ENCODE measurements around the gene PPM1J. TPM values are rescaled to one million over a fixed set of nuclear protein-coding genes. Genes with fewer than 3 reads are reported as not detected.

The PPM1J gene
- total and polyA plus RNA-seq, 9 of the 15 experiments (the other 6 are each of a cell fraction or from before 2014, with no cell fraction given) = 0.25 to 10.5 (median 4.2) TPM

- WGBS (ENCODE audit: insufficient coverage, low coverage, missing lambda C conversion rate) = 39% methylated on average over 7 of the region's 7 CpGs
- intact Hi-C loops (cut with micrococcal nuclease) = loop anchor here (10.0 kb wide), 1 partner anchor 434 kb away; no protein-coding TSS in a partner anchor
- in situ Hi-C loops (cut with MboI) = no loop called here
- peaks cover 24 to 39% of the 10 kb centered on the region in 2 experiments; a peak in 4 of 5 replicates for H3K4me1 ChIP-seq (replicated peaks in 1 of 2; ENCODE audit: control insufficient read depth in 2 of 2, insufficient read depth in 2 of 2, low read length in 2 of 2)
- no TSS peak for BruUV-seq (replicated peaks)
- H3K27me3 ChIP-seq (ENCODE audit: control insufficient read depth in 2 of 2, insufficient read depth in 2 of 2, low read length in 2 of 2) = no peaks in the 10 kb centered on the region
- H3K4me2 ChIP-seq (ENCODE audit: insufficient read depth, low read length) = no peak overlapping the region
- no peaks in the 10 kb centered on the region for H3K36me3 ChIP-seq (ENCODE audit: control insufficient read depth, insufficient read depth, low read length)
- POLR2A ChIA-PET = interaction anchor here (0.6 to 0.9 kb wide), 3 partner anchors 11 to 1326 kb away, joined by 3 read pairs; no protein-coding TSS in a partner anchor
- H3K9me1 ChIP-seq (ENCODE audit: control insufficient read depth, insufficient read depth, low read length) = no peaks in the 10 kb centered on the region
- CTCF ChIA-PET (ENCODE audit: low intra/inter-chr PET ratio) = no interaction called here
- no peak overlapping the region for H3K27ac ChIP-seq (ENCODE audit: extremely low read depth, low read depth, low read length)
- FAIRE-seq (no peak), ATAC-seq (no peak), DNase-seq (ENCODE audit: extremely low read depth in 1 of 4, low spot score in 3 of 4) (no peak)
- H2AFZ ChIP-seq (ENCODE audit: low read depth, low read length) = no peak overlapping the region
- no peaks in the 10 kb centered on the region for H3K9me3 ChIP-seq (replicated peaks; ENCODE audit: control insufficient read depth, insufficient read depth, low read depth, low read length)
- peak overlapping the region in 1 of 2 experiments; percentile 24; a peak in 1 of 4 replicates for H3K9ac ChIP-seq (ENCODE audit: insufficient read depth in 1 of 2, low read depth in 2 of 2, low read length in 2 of 2)
- TF ChIP-seq NR2F6 (CRISPR knock-in tag; IDR thresholded peaks at IDR 0.05) = no peak
- no peak for TF ChIP-seq MAFG (tag; conservative IDR thresholded peaks at IDR 0.05)
- TF ChIP-seq, protein P1, sequence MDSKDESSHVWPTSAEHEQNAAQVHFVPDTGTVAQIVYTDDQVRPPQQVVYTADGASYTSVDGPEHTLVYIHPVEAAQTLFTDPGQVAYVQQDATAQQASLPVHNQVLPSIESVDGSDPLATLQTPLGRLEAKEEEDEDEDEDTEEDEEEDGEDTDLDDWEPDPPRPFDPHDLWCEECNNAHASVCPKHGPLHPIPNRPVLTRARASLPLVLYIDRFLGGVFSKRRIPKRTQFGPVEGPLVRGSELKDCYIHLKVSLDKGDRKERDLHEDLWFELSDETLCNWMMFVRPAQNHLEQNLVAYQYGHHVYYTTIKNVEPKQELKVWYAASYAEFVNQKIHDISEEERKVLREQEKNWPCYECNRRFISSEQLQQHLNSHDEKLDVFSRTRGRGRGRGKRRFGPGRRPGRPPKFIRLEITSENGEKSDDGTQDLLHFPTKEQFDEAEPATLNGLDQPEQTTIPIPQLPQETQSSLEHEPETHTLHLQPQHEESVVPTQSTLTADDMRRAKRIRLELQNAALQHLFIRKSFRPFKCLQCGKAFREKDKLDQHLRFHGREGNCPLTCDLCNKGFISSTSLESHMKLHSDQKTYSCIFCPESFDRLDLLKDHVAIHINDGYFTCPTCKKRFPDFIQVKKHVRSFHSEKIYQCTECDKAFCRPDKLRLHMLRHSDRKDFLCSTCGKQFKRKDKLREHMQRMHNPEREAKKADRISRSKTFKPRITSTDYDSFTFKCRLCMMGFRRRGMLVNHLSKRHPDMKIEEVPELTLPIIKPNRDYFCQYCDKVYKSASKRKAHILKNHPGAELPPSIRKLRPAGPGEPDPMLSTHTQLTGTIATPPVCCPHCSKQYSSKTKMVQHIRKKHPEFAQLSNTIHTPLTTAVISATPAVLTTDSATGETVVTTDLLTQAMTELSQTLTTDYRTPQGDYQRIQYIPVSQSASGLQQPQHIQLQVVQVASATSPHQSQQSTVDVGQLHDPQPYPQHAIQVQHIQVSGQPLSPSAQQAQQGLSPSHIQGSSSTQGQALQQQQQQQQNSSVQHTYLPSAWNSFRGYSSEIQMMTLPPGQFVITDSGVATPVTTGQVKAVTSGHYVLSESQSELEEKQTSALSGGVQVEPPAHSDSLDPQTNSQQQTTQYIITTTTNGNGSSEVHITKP (IDR thresholded peaks at IDR 0.05; ENCODE audit: partially characterized antibody) = no peak
- TF ChIP-seq RFX1 (IDR thresholded peaks at IDR 0.05) = peak; percentile 85; the same call in 1 of the 2 replicates
- TF ChIP-seq TEAD2 (tag; IDR thresholded peaks at IDR 0.05) = no peak
- H3K4me3 ChIP-seq = no peak overlapping the region
- peaks cover 9% of the 10 kb centered on the region for H3K79me2 ChIP-seq (ENCODE audit: control insufficient read depth, insufficient read depth, low read length)
- no peaks in the 10 kb centered on the region for H4K20me1 ChIP-seq (replicated peaks; ENCODE audit: control insufficient read depth, insufficient read depth, low read length)
Observed at GRCh38 chr1:112711041-112711440, 4.1 kb downstream of the PPM1J start.
